GM12878 (cell line): ENCODE data around the gene SPARC.

Source experiments
- CTCF ChIP-seq, 3 experiments: IDR thresholded peaks in 2 of 3; conservative IDR thresholded peaks in 1 of 3; 2 replicates each; pipeline ENCODE4 v1.5.1; 2011; ENCODE audit warnings: low read depth in 3 of 3, low read length in 3 of 3, mild to moderate bottlenecking in 3 of 3, control low read depth in 2 of 3, moderate library complexity in 2 of 3, inconsistent platforms in 1 of 3, mixed read lengths in 1 of 3; ENCODE audit not compliant: control insufficient read depth in 2 of 3, insufficient read depth in 1 of 3; ENCODE audit errors: extremely low read depth in 1 of 3
- GABPA ChIP-seq: IDR thresholded peaks from 2 replicates; pipeline ENCODE4 v1.6.1; 2014; ENCODE audit warnings: antibody characterized with exemption, low read depth, mild to moderate bottlenecking, inconsistent platforms
- IKZF1 ChIP-seq: fragments of 450-650 bp; conservative IDR thresholded peaks from 2 replicates; pipeline ENCODE4 v1.6.1; 2017; ENCODE audit warnings: antibody characterized with exemption, mild to moderate bottlenecking
- JUNB ChIP-seq: IDR thresholded peaks from 2 replicates; pipeline ENCODE4 v1.6.1; 2016; ENCODE audit warnings: antibody characterized with exemption, mild to moderate bottlenecking
- POLR2A ChIP-seq: IDR thresholded peaks from 2 replicates; pipeline ENCODE4 v1.6.1; 2011; ENCODE audit warnings: low read depth, mild to moderate bottlenecking, low read length
- TCF3 ChIP-seq: IDR thresholded peaks from 2 replicates; pipeline ENCODE4 v1.6.1; 2012; ENCODE audit warnings: low read depth, mild to moderate bottlenecking, low read length, borderline replicate concordance; ENCODE audit not compliant: insufficient read depth
- TF ChIP-seq, protein P1 (sequence below): fragments of 450-650 bp; IDR thresholded peaks from 2 replicates; pipeline ENCODE4 v1.6.1; 2014; ENCODE audit warnings: mild to moderate bottlenecking

GRCh38 chr5:151617841-151618710 lies 68.6 kb downstream of the SPARC start:
- TF ChIP-seq JUNB = no peak
- no peak for TF ChIP-seq POLR2A
- no peak for TF ChIP-seq GABPA
- no peak for TF ChIP-seq TCF3
- TF ChIP-seq IKZF1 = no peak
- no peak for TF ChIP-seq CTCF (IDR thresholded peaks at IDR 0.05 in 2 of 3, conservative IDR thresholded peaks at IDR 0.05 in 1 of 3; ENCODE audit: control insufficient read depth in 2 of 3, extremely low read depth in 1 of 3, insufficient read depth in 1 of 3, low read depth in 3 of 3, low read length in 3 of 3)
- TF ChIP-seq, protein P1, sequence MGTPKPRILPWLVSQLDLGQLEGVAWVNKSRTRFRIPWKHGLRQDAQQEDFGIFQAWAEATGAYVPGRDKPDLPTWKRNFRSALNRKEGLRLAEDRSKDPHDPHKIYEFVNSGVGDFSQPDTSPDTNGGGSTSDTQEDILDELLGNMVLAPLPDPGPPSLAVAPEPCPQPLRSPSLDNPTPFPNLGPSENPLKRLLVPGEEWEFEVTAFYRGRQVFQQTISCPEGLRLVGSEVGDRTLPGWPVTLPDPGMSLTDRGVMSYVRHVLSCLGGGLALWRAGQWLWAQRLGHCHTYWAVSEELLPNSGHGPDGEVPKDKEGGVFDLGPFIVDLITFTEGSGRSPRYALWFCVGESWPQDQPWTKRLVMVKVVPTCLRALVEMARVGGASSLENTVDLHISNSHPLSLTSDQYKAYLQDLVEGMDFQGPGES = no peak
